Myocyte (in vitro differentiated cells): ENCODE measurements around the gene ACTL9. TPM values are rescaled to one million over a fixed set of nuclear protein-coding genes. Genes with fewer than 3 reads are reported as not detected.
"Not testable (repeated sequence)": the region's sequence is repeated elsewhere in the genome, so short reads cannot be mapped to it uniquely, and the experiment has no call there.

Source experiments
- DNase-seq: peaks from one replicate; pipeline ENCODE4 v3.0.0-alpha.2; 2012; ENCODE audit warnings: low read depth
- polyA plus RNA-seq: library from polyadenylated mRNA; unstranded; fragments of >200 nt; gene quantifications from one replicate; pipeline ENCODE4 v1.2.1, GENCODE V29; 2012; ENCODE audit warnings: missing spikeins
- total RNA-seq: library from RNA; depleted of rRNA; stranded (reverse); fragments of >200 nt; gene quantifications from 2 replicates; pipeline ENCODE4 v1.2.3, GENCODE V29; 2014

Gene ACTL9, protein sequence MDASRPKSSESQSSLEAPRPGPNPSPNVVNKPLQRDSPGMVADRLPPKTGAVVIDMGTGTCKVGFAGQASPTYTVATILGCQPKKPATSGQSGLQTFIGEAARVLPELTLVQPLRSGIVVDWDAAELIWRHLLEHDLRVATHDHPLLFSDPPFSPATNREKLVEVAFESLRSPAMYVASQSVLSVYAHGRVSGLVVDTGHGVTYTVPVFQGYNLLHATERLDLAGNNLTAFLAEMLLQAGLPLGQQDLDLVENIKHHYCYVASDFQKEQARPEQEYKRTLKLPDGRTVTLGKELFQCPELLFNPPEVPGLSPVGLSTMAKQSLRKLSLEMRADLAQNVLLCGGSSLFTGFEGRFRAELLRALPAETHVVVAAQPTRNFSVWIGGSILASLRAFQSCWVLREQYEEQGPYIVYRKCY
- not detected in 2 replicates for total RNA-seq
- polyA plus RNA-seq = not detected

GRCh38 chr19:8698433-8699063 lies at the start of gene ACTL9:
TSS of gene ACTL9 (minus strand) at chr19:8698795. CDS start at chr19:8698701, 94 bp downstream.
- no peak for DNase-seq

DNA sequence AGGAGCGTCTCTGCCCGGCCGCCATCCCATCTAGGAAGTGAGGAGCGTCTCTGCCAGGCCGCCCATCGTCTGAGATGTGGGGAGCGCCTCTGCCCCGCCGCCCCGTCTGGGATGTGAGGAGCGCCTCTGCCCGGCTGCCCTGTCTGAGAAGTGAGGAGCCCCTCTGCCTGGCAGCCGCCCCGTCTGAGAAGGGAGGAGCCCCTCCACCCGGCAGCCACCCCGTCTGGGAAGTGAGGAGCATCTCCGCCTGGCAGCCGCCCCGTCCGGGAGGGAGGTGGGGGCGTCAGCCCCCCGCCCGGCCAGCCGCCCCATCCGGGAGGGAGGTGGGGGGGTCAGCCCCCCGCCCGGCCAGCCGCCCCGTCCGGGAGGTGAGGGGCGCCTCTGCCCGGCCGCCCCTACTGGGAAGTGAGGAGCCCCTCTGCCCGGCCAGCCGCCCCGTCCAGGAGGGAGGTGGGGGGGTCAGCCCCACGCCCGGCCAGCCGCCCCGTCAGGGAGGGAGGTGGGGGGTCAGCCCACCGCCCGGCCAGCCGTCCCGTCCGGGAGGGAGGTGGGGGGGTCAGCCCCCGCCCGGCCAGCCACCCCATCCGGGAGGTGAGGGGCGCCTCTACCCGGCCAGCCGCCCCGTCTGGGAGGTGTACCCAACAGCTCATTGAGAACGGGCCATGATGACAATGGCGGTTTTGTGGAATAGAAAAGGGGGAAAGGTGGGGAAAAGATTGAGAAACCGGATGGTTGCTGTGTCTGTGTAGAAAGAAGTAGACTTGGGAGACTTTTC lies 40.9 kb upstream of the ACTL9 start:
- not testable (repeated sequence) for DNase-seq

DNA sequence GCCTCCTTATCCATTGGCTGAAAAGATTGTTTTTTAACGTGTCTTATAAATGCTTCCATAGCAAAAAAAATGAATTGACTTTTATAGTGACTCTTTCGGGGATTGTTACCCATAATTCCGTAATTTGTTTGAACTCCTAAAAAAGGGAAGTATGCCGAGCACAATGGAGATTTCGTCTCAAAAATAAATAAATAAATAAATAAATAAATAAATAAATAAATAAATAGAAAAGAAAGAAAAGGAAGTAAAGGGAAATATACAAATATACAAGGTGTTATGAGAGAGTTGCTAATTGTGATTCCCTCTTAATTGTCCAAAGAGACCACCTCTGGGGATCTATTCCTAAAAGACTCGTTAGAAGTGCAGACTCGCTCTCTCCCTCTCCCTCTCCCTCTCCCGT lies 39.8 kb upstream of the ACTL9 start:
- no peak for DNase-seq

DNA sequence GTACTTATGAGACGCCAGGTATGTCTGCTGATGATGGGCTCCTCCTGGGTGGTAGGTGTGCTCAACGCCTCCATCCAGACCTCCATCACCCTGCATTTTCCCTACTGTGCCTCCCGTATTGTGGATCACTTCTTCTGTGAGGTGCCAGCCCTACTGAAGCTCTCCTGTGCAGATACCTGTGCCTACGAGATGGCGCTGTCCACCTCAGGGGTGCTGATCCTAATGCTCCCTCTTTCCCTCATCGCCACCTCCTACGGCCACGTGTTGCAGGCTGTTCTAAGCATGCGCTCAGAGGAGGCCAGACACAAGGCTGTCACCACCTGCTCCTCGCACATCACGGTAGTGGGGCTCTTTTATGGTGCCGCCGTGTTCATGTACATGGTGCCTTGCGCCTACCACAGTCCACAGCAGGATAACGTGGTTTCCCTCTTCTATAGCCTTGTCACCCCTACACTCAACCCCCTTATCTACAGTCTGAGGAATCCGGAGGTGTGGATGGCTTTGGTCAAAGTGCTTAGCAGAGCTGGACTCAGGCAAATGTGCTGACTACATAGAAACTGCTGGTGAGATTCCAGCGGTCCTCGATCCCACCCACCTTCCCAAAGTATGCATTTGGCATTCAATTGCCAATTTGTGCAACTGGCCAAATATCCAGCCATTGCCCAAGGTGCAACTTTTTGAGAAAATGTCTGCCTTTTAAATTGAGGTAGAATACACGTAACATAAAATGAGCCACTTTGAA lies 33.0 kb upstream of the ACTL9 start:
- DNase-seq = no peak

DNA sequence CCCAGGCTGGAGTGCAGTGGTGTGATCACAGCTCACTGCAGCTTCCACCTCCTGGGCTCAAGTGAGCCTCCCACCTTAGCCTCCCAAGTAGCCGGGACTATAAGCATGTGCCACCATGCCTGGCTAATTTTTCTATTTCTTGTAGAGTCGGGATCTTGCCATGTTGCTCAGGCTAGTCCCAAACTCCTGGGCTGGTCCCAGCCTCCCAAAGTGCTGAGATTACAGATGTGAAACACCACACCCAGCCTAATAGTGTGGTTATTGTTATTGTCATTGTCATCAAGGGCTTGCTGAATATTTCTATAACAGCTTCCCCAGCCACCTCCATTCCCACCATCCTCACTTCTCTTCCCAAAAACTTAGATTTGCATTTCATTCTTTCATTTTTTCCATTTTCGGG lies 25.7 kb upstream of the ACTL9 start:
- no peak for DNase-seq

GRCh38 chr19:8722032-8722431 lies 23.4 kb upstream of the ACTL9 start:
- no peak for DNase-seq

- DNase-seq = no peak
Measured at GRCh38 chr19:8721334-8721733, 22.7 kb upstream of the ACTL9 start, which contains the start of gene OR2Z1. TSS of gene OR2Z1 (plus strand) at chr19:8721634. CDS start at chr19:8731029, 9,395 bp downstream.

DNA sequence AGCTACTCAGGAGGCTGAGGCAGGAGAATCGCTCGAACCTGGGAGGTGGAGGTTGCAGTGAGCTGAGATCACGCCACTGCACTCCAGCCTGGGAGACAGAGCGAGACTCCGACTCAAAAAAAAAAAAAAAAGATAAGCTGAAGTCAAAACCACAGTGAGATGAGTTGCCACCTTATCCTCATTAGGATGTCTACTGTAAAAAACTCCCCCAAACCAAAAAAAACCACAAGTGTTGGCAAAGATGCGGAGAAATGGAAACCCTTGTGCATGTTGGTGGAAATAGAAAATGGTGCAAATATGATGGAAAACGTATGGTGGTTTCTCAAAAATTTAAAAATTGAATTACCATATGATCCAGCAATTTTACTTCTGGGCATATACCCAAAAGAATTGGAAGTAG lies 11.7 kb upstream of the ACTL9 start:
- DNase-seq = not testable (repeated sequence)

DNA sequence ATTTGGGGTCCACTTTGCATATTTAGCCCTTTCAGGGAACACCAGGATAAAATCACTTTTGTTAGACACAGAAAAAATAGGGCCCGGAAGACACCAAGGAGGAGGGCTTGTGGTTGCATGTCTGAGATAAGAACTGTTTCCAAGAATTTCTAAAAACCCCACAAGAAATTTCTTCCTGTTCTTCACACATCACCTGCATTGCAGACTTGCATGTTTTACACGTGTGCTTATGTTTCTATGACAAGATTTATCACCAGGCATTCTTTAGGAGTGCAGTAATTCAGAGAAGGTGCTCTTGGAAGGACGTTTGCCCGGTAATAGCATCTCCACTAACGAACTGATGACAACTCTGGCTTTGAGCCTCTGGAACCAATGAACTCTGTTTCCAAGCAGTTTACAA lies 7.1 kb upstream of the ACTL9 start:
- no peak for DNase-seq

GRCh38 chr19:8705304-8705703 lies 6.7 kb upstream of the ACTL9 start:
- not testable (repeated sequence) for DNase-seq

DNA sequence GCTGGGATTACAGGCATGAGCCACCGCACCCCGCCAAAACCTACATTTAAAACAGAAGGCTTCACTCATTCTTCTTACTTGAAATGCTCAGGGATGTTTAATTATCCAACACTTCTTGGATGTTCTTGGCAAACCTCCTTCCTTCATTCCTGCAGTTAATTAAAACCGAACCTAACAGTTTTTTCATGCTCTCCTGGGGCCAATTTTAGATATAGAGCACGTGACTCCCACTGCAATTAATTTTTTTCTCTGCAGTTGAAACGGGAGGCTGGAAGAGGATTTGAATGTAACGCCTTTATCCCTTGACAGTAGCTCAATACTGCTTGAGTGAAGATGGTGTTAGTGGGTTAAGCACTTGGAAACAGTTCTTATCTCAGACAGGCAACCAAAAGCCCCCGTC lies 4.6 kb upstream of the ACTL9 start:
- no peak for DNase-seq

DNA sequence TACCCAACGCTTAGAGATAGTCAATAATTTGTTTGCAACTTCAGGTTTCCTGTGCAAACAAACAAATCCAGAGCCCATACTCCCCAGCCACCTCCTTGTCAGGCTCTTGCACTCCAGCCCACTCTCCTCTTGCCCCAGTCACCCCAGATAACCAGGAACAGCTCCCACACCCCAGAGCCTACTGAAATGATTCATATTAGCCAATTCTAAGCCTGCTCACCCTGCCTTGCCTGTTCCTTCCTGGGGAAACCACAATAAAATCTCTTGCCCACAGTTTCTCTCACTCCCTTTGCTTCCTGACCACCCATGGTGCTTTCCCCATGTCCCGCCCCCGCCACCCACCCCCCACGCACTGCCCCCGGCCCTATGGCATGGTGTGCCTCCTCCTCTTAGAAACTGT lies 3.8 kb upstream of the ACTL9 start:
- DNase-seq = no peak

DNA sequence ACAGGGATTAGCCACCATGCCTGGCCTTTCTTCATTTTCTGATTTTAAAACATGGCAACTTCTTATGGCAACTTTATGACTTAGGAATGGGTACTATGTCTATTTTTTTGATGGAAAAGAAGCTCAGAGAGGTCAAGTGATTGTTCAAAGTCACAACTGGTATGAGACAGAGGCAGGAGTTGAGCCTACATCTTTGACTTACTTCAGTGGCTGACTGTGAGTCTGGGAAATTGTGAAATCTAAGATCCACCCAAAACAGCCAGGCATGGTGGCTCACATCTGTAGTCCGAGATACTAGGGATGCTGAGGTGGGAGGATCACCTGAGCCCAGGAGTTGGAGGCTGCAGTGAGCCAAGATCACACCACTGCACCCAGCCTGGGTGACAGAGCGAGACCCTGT lies 2.4 kb upstream of the ACTL9 start:
- DNase-seq = no peak

GRCh38 chr19:8699908-8700307 lies 1.3 kb upstream of the ACTL9 start:
- no peak for DNase-seq

DNA sequence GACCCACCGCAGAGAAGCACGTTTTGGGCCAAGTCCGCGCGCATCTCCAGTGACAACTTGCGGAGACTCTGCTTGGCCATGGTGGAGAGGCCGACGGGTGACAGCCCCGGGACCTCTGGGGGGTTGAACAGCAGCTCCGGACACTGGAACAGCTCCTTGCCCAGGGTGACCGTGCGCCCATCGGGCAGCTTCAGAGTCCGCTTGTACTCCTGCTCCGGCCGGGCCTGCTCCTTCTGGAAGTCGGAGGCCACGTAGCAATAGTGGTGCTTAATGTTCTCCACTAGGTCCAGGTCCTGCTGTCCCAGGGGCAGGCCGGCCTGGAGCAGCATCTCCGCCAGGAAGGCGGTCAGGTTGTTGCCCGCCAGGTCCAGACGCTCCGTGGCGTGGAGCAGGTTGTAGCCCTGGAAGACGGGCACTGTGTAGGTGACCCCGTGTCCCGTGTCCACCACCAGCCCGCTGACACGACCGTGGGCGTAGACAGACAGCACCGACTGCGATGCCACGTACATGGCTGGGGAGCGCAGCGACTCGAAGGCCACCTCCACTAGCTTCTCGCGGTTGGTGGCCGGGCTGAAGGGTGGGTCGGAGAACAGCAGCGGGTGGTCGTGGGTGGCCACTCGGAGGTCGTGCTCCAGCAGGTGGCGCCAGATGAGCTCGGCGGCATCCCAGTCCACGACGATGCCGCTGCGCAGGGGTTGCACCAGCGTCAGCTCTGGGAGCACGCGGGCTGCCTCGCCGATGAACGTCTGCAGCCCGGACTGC lies 743 bp downstream of the ACTL9 start:
- no peak for DNase-seq

GRCh38 chr19:8696993-8697392 lies 1.6 kb downstream of the ACTL9 start:
- no peak for DNase-seq

DNA sequence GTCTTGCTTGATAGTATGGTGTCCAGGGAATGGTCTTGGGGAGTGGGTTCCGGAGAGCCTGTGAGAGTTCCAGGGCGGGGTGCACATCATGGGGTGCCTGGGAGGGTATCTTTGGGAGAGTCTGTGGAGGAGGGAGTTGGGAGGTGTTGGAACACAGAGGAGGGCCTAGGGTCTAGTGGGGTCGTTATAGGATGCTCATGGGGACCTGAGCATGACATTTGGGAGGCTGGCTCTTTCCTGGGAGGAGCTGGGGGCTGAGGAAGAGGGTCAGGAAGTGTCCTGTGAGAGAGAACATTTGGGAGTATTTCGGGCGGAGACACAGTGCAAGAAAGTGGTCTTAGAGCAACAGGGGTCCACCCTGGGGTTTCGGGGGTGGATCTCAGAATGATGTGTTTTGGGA lies 2.7 kb downstream of the ACTL9 start:
- no peak for DNase-seq

GRCh38 chr19:8695501-8695900 lies 3.1 kb downstream of the ACTL9 start:
- DNase-seq = no peak

GRCh38 chr19:8690753-8691539 lies 7.6 kb downstream of the ACTL9 start:
- DNase-seq = no peak

DNA sequence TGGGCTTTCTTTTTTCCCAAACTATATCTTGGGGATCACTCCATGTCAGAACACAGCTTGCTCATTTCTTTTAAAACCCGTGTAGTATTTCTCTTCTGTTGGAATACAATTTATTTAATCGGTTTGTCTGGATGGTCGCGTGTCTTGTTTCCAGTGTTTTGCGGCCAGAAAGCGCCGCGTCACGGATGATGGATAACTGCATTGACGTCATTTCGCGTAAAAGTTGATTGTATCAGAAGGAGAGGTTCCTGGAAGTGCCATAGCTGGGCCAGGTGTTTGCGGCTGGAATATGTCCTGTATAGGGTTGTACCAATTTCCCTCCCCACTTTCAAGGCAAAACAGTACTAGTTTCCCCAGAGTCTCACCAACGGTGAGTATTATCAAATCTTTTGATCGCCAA lies 9.7 kb downstream of the ACTL9 start:
- no peak for DNase-seq
